WTC11 (cell line): Measurements from ENCODE around the gene FOXJ2. TPM values are rescaled to one million over a fixed set of nuclear protein-coding genes. Genes with fewer than 3 reads are reported as not detected.

Source experiments
- ATAC-seq: fragments of 200-7000 bp; cut with Tn5 transposase; 2 replicates; pipeline ENCODE4 v1.10.0; 2021; ENCODE audit warnings: mild to moderate bottlenecking, moderate library complexity
- CTCF ChIA-PET: fragments of 300-600 bp; sonication (Branson Sonifier 250); formaldehyde crosslinking; loops from one replicate; lab custom pipeline; 2021; ENCODE audit warnings: antibody characterized with exemption; lab: Charles Lee
- POLR2A ChIA-PET: fragments of 350-600 bp; sonication (Branson Sonifier 250); formaldehyde crosslinking; loops from one replicate; lab custom pipeline; 2021; ENCODE audit warnings: antibody characterized with exemption; lab: Charles Lee
- DNase-seq: peaks from one replicate; pipeline ENCODE4 v3.0.0; 2021; ENCODE audit warnings: low spot score
- H3K27ac Mint-ChIP-seq: 2 replicates; pipeline ENCODE4 v1.8.0; 2021; ENCODE audit warnings: mixed read lengths
- H3K27me3 Mint-ChIP-seq: 2 replicates; pipeline ENCODE4 v1.8.0; 2021; ENCODE audit warnings: low read depth, mild to moderate bottlenecking, moderate library complexity, mixed read lengths
- H3K36me3 Mint-ChIP-seq: 2 replicates; pipeline ENCODE4 v1.8.0; 2021; ENCODE audit warnings: mixed read lengths
- H3K4me1 Mint-ChIP-seq: 2 replicates; pipeline ENCODE4 v1.8.0; 2022; ENCODE audit warnings: mixed read lengths
- H3K4me3 Mint-ChIP-seq: 2 replicates; pipeline ENCODE4 v1.8.0; 2021; ENCODE audit warnings: mild to moderate bottlenecking, moderate library complexity, mixed read lengths
- H3K9me3 Mint-ChIP-seq: 2 replicates; pipeline ENCODE4 v1.8.0; 2021; ENCODE audit warnings: mixed read lengths
- ATF1 ChIP-seq: sonication (generic); formaldehyde crosslinking; IDR thresholded peaks from 2 replicates; pipeline ENCODE4 v1.8.1; 2023; ENCODE audit warnings: mild to moderate bottlenecking, moderate library complexity, missing genetic modification reagents
- CREM ChIP-seq: sonication (generic); formaldehyde crosslinking; IDR thresholded peaks from 2 replicates; pipeline ENCODE4 v1.8.1; 2022; ENCODE audit warnings: mild to moderate bottlenecking, missing genetic modification reagents, moderate library complexity
- ETV6 ChIP-seq: sonication (generic); formaldehyde crosslinking; IDR thresholded peaks from 2 replicates; pipeline ENCODE4 v1.8.1; 2022; ENCODE audit warnings: mild to moderate bottlenecking, missing genetic modification reagents
- GABPB1 ChIP-seq: sonication (generic); formaldehyde crosslinking; IDR thresholded peaks from 2 replicates; pipeline ENCODE4 v1.8.1; 2023; ENCODE audit warnings: mild to moderate bottlenecking, missing genetic modification reagents
- JAZF1 ChIP-seq: fragments of 250-450 bp; sonication (Bioruptor Pico); IDR thresholded peaks from 2 replicates; pipeline ENCODE4 v1.9.0; 2021; ENCODE audit warnings: moderate library complexity, mild to moderate bottlenecking, inconsistent platforms
- NFYB ChIP-seq: sonication (generic); formaldehyde crosslinking; conservative IDR thresholded peaks from 2 replicates; pipeline ENCODE4 v1.8.0; 2022; ENCODE audit warnings: low read depth, missing genetic modification reagents
- OVOL2 ChIP-seq: fragments of 250-450 bp; sonication (Bioruptor Pico); IDR thresholded peaks from 2 replicates; pipeline ENCODE4 v1.9.0; 2021; ENCODE audit warnings: mild to moderate bottlenecking, borderline replicate concordance
- PRRX2 ChIP-seq: fragments of 250-450 bp; sonication (Bioruptor Pico); IDR thresholded peaks from 2 replicates; pipeline ENCODE4 v1.8.0; 2021; ENCODE audit warnings: mild to moderate bottlenecking
- SMAD4 ChIP-seq: sonication (generic); formaldehyde crosslinking; IDR thresholded peaks from 2 replicates; pipeline ENCODE4 v1.8.0; 2022; ENCODE audit warnings: mild to moderate bottlenecking, missing genetic modification reagents
- SP1 ChIP-seq: sonication (generic); formaldehyde crosslinking; conservative IDR thresholded peaks from 2 replicates; pipeline ENCODE4 v1.8.1; 2022; ENCODE audit warnings: missing genetic modification reagents
- ZBTB21 ChIP-seq: sonication (generic); formaldehyde crosslinking; IDR thresholded peaks from 2 replicates; pipeline ENCODE4 v1.8.1; 2023; ENCODE audit warnings: mild to moderate bottlenecking, missing genetic modification reagents, borderline replicate concordance
- ZBTB43 ChIP-seq: sonication (generic); formaldehyde crosslinking; IDR thresholded peaks from 2 replicates; pipeline ENCODE4 v1.8.1; 2023; ENCODE audit warnings: mild to moderate bottlenecking, missing genetic modification reagents
- ZNF121 ChIP-seq: sonication (generic); formaldehyde crosslinking; IDR thresholded peaks from 2 replicates; pipeline ENCODE4 v1.8.0; 2023; ENCODE audit warnings: missing genetic modification reagents
- ZNF138 ChIP-seq: sonication (generic); formaldehyde crosslinking; conservative IDR thresholded peaks from 2 replicates; pipeline ENCODE4 v1.8.1; 2022; ENCODE audit warnings: mild to moderate bottlenecking, moderate library complexity, missing genetic modification reagents
- ZNF317 ChIP-seq: sonication (generic); formaldehyde crosslinking; IDR thresholded peaks from 2 replicates; pipeline ENCODE4 v1.8.1; 2023; ENCODE audit warnings: low read depth, mild to moderate bottlenecking, moderate library complexity, missing genetic modification reagents, borderline replicate concordance
- ZNF396 ChIP-seq: fragments of 250-450 bp; sonication (Bioruptor Pico); IDR thresholded peaks from 2 replicates; pipeline ENCODE4 v1.8.0; 2021; ENCODE audit warnings: mild to moderate bottlenecking, moderate library complexity, borderline replicate concordance
- total RNA-seq: library from RNA; stranded (reverse); gene quantifications from 3 replicates; pipeline ENCODE4 v1.2.3, GENCODE V29; 2021
- TF ChIP-seq, protein P1 (sequence below): sonication (generic); formaldehyde crosslinking; conservative IDR thresholded peaks from 2 replicates; pipeline ENCODE4 v1.8.1; 2022; ENCODE audit warnings: mild to moderate bottlenecking, missing genetic modification reagents
- TF ChIP-seq, protein P2 (sequence below): sonication (generic); formaldehyde crosslinking; IDR thresholded peaks from 2 replicates; pipeline ENCODE4 v1.8.1; 2023; ENCODE audit warnings: mild to moderate bottlenecking, missing genetic modification reagents, moderate library complexity

Gene FOXJ2
- total RNA-seq, 1 experiment from 2014 or later = 12.7 TPM

- H3K36me3 Mint-ChIP-seq = peaks cover 54% of the 10 kb centered on the region
Observed at GRCh38 chr12:8096281-8096915, 63.9 kb downstream of the FOXJ2 start.

GRCh38 chr12:8099235-8099634 lies 66.7 kb downstream of the FOXJ2 start:
- DNase-seq = no peak
- CTCF ChIA-PET = interaction anchor here (1.3 kb wide), 1 partner anchor 9 kb away, joined by 5 read pairs; no protein-coding TSS in a partner anchor
- Mint-ChIP-seq H3K4me3 (no peak overlapping the region), H3K4me1 (no peaks in the 10 kb centered on the region), H3K27ac (no peak overlapping the region), H3K27me3 (no peaks in the 10 kb centered on the region), H3K9me3 (peaks cover 22% of the 10 kb centered on the region), H3K36me3 (peaks cover 39% of the 10 kb centered on the region)
- POLR2A ChIA-PET = no interaction called here
- no peak for ATAC-seq
- no peak for TF ChIP-seq ZNF317 (CRISPR knock-in tag)
- TF ChIP-seq ZNF138 (CRISPR knock-in tag) = no peak
- no peak for TF ChIP-seq ATF1 (CRISPR knock-in tag)
- TF ChIP-seq SP1 (CRISPR knock-in tag) = no peak

More at GRCh38 chr12:8096281-8096915, 63.9 kb downstream of the FOXJ2 start:
- H3K4me1 Mint-ChIP-seq = no peaks in the 10 kb centered on the region
- POLR2A ChIA-PET = no interaction called here
- no peak overlapping the region for H3K27ac Mint-ChIP-seq
- peaks cover 4% of the 10 kb centered on the region; the same call in 1 of the 2 replicates for H3K9me3 Mint-ChIP-seq
- ATAC-seq (no peak), DNase-seq (no peak)
- TF ChIP-seq OVOL2 = no peak
- TF ChIP-seq, protein P1, sequence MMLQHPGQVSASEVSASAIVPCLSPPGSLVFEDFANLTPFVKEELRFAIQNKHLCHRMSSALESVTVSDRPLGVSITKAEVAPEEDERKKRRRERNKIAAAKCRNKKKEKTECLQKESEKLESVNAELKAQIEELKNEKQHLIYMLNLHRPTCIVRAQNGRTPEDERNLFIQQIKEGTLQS (CRISPR knock-in tag) = no peak
- no peak for TF ChIP-seq ZNF138 (CRISPR knock-in tag)
- no peak for TF ChIP-seq GABPB1 (CRISPR knock-in tag)
- no peak for TF ChIP-seq CREM (CRISPR knock-in tag)
- TF ChIP-seq ETV6 (CRISPR knock-in tag) = no peak
- TF ChIP-seq NFYB (CRISPR knock-in tag) = no peak
- no peak for TF ChIP-seq ZNF121 (CRISPR knock-in tag)
- no peak for TF ChIP-seq SMAD4
- no peak for TF ChIP-seq ZBTB43 (CRISPR knock-in tag)
- TF ChIP-seq ZBTB21 (CRISPR knock-in tag) = no peak
- no peak for TF ChIP-seq JAZF1 (CRISPR knock-in tag)
- TF ChIP-seq, protein P2, sequence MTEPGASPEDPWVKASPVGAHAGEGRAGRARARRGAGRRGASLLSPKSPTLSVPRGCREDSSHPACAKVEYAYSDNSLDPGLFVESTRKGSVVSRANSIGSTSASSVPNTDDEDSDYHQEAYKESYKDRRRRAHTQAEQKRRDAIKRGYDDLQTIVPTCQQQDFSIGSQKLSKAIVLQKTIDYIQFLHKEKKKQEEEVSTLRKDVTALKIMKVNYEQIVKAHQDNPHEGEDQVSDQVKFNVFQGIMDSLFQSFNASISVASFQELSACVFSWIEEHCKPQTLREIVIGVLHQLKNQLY = no peak
- TF ChIP-seq PRRX2 (CRISPR knock-in tag) = no peak
- TF ChIP-seq ZNF396 = no peak
- H3K27me3 Mint-ChIP-seq = no peaks in the 10 kb centered on the region
- no peak overlapping the region for H3K4me3 Mint-ChIP-seq
- CTCF ChIA-PET = no interaction called here

Other genes with a start within 250 kb of the FOXJ2 start
- gene NANOG, start 243.3 kb upstream of the FOXJ2 start, total RNA-seq = 330 to 387 TPM (median 352 TPM) in 3 replicates
- gene SLC2A14, start 159.8 kb upstream of the FOXJ2 start, total RNA-seq = 24.4 to 28.8 TPM (median 26.7 TPM) in 3 replicates
- 717 to 819 TPM (median 816 TPM) in 3 replicates for gene SLC2A3, start 96.5 kb upstream of the FOXJ2 start, total RNA-seq
- gene C3AR1, start 33.6 kb downstream of the FOXJ2 start, total RNA-seq = 0.09 TPM in 2 of 3 replicates, not detected in the other
- 23.6 to 26.4 TPM (median 23.7 TPM) in 3 replicates for gene NECAP1, start 49.6 kb downstream of the FOXJ2 start, total RNA-seq
- gene CLEC4A, start 90.9 kb downstream of the FOXJ2 start, total RNA-seq = 0.44 to 0.62 TPM in 2 of 3 replicates, not detected in the other
- not detected in 3 replicates for gene ZNF705A, start 124.3 kb downstream of the FOXJ2 start, total RNA-seq
- gene FAM90A1, start 194.9 kb downstream of the FOXJ2 start, total RNA-seq = 0.35 to 0.44 TPM (median 0.39 TPM) in 3 replicates